OCI-LY1 (cell line): Measurements from ENCODE around the gene DICER1.

Experiments used
- H2AFZ ChIP-seq: fragments of 200-600 bp; sonication (generic), shearing (Covaris generic); 2 replicates; pipeline ENCODE4 v1.6.0; 2014; ENCODE audit warnings: antibody characterized with exemption, mild to moderate bottlenecking, low read length
- H3F3A ChIP-seq: fragments of 200-600 bp; sonication (generic), shearing (Covaris generic); 2 replicates; pipeline ENCODE4 v1.6.0; 2014; ENCODE audit warnings: mild to moderate bottlenecking, antibody characterized with exemption, low read length, moderate library complexity; ENCODE audit not compliant: insufficient read depth
- H3K27ac ChIP-seq: fragments of 200-600 bp; sonication (generic); 2 replicates; pipeline ENCODE4 v1.5.1; 2014; ENCODE audit warnings: low read length, mixed run types, mild to moderate bottlenecking, low read depth; ENCODE audit not compliant: poor library complexity, severe bottlenecking
- H3K27me3 ChIP-seq: fragments of 200-600 bp; sonication (generic); 2 replicates; pipeline ENCODE4 v1.6.0; 2014; ENCODE audit warnings: antibody characterized with exemption, mild to moderate bottlenecking, low read length, moderate library complexity; ENCODE audit not compliant: insufficient read depth
- H3K36me3 ChIP-seq: fragments of 200-600 bp; sonication (generic); 2 replicates; pipeline ENCODE4 v1.6.1; 2014; ENCODE audit warnings: mild to moderate bottlenecking, antibody characterized with exemption, low read length, moderate library complexity, mixed read lengths; ENCODE audit not compliant: insufficient read depth
- H3K4me1 ChIP-seq: fragments of 200-600 bp; sonication (generic); 2 replicates; pipeline ENCODE4 v1.5.1; 2014; ENCODE audit warnings: mild to moderate bottlenecking, low read length, moderate library complexity; ENCODE audit not compliant: insufficient read depth, severe bottlenecking
- H3K4me2 ChIP-seq: fragments of 200-600 bp; sonication (generic), shearing (Covaris generic); 2 replicates; pipeline ENCODE4 v1.6.1; 2014; ENCODE audit warnings: low read length
- H3K4me3 ChIP-seq: fragments of 200-600 bp; sonication (generic); 2 replicates; pipeline ENCODE4 v1.5.1; 2014; ENCODE audit warnings: low read length, low read depth, mild to moderate bottlenecking, mixed read lengths; ENCODE audit not compliant: poor library complexity, severe bottlenecking
- H3K79me2 ChIP-seq: fragments of 200-600 bp; shearing (Covaris generic); 2 replicates; pipeline ENCODE4 v1.6.1; 2016; ENCODE audit warnings: mixed run types, low read length, mixed read lengths; ENCODE audit not compliant: insufficient read depth
- H3K9ac ChIP-seq: fragments of 200-600 bp; sonication (generic), shearing (Covaris generic); 2 replicates; pipeline ENCODE4 v1.6.1; 2014; ENCODE audit warnings: mild to moderate bottlenecking, low read length, mixed read lengths
- H3K9me2 ChIP-seq: fragments of 200-600 bp; sonication (generic), shearing (Covaris generic); 2 replicates; pipeline ENCODE4 v1.6.1; 2014; ENCODE audit warnings: low read depth, mild to moderate bottlenecking, low read length, mixed read lengths
- H3K9me3 ChIP-seq: fragments of 200-600 bp; shearing (Covaris generic); 2 replicates; pipeline ENCODE4 v1.6.1; 2014; ENCODE audit warnings: low read length, mixed read lengths
- H4K20me1 ChIP-seq: fragments of 200-600 bp; sonication (generic), shearing (Covaris generic); 2 replicates; pipeline ENCODE4 v1.6.0; 2016; ENCODE audit warnings: mild to moderate bottlenecking, low read length; ENCODE audit not compliant: insufficient read depth
- CTCF ChIP-seq: fragments of 200-600 bp; sonication (generic), shearing (Covaris generic); IDR thresholded peaks from 2 replicates; pipeline ENCODE4 v1.5.1; 2017; ENCODE audit warnings: mild to moderate bottlenecking, antibody characterized with exemption, low read length, moderate library complexity, mixed read lengths
- EZH2 ChIP-seq: fragments of 200-600 bp; sonication (generic), shearing (Covaris generic); IDR thresholded peaks from 2 replicates; pipeline ENCODE4 v1.8.0; 2017; ENCODE audit warnings: borderline replicate concordance, mixed run types, mild to moderate bottlenecking, antibody characterized with exemption, low read length, moderate library complexity, mixed read lengths

DICER1 gene

GRCh38 chr14:95134304-95134933, 22.9 kb downstream of the DICER1 start:
- H3K9me2 ChIP-seq, result no peaks in the 10 kb centered on the region
- no peaks in the 10 kb centered on the region for H3F3A ChIP-seq
- H3K4me3 ChIP-seq, result no peak overlapping the region
- H3K4me2 ChIP-seq, result no peak overlapping the region
- TF ChIP-seq CTCF, result no peak
- TF ChIP-seq EZH2, result no peak
- H4K20me1 ChIP-seq, result no peaks in the 10 kb centered on the region
- H3K79me2 ChIP-seq, result no peaks in the 10 kb centered on the region
- H3K27me3 ChIP-seq, result no peaks in the 10 kb centered on the region
- no peaks in the 10 kb centered on the region for H3K9me3 ChIP-seq
- no peak overlapping the region for H3K27ac ChIP-seq
- H3K36me3 ChIP-seq, result peaks cover 40% of the 10 kb centered on the region
- H3K4me1 ChIP-seq, result peaks cover 15% of the 10 kb centered on the region
- no peak overlapping the region for H2AFZ ChIP-seq
- H3K9ac ChIP-seq, result no peak overlapping the region

- H3K9me3 ChIP-seq, result no peaks in the 10 kb centered on the region
- no peak overlapping the region for H3K4me2 ChIP-seq
- no peaks in the 10 kb centered on the region for H3K27me3 ChIP-seq
- H3K4me1 ChIP-seq, result peaks cover 15% of the 10 kb centered on the region
- H3K9me2 ChIP-seq, result no peaks in the 10 kb centered on the region
- H4K20me1 ChIP-seq, result no peaks in the 10 kb centered on the region
- H2AFZ ChIP-seq, result no peak overlapping the region
- H3K27ac ChIP-seq, result no peak overlapping the region
- no peak for TF ChIP-seq EZH2
- TF ChIP-seq CTCF, result no peak
- no peaks in the 10 kb centered on the region for H3F3A ChIP-seq
- no peaks in the 10 kb centered on the region for H3K79me2 ChIP-seq
- no peak overlapping the region for H3K4me3 ChIP-seq
- no peak overlapping the region for H3K9ac ChIP-seq
- peaks cover 50% of the 10 kb centered on the region for H3K36me3 ChIP-seq
These were observed 24.0 kb downstream of the DICER1 start for GRCh38 chr14:95133282-95133681.

GRCh38 chr14:95132760-95133159, 24.6 kb downstream of the DICER1 start:
- no peaks in the 10 kb centered on the region for H3K9me2 ChIP-seq
- TF ChIP-seq CTCF (no peak), EZH2 (no peak)
- no peak overlapping the region for H2AFZ ChIP-seq

More at GRCh38 chr14:95132760-95133159, 24.6 kb downstream of the DICER1 start:
- Histone ChIP-seq H3K27ac (no peak overlapping the region), H3K79me2 (no peaks in the 10 kb centered on the region), H3K4me2 (no peak overlapping the region), H3F3A (no peaks in the 10 kb centered on the region), H3K9me3 (no peaks in the 10 kb centered on the region), H3K9ac (no peak overlapping the region), H3K4me1 (peaks cover 15% of the 10 kb centered on the region), H4K20me1 (no peaks in the 10 kb centered on the region), H3K4me3 (no peak overlapping the region), H3K36me3 (peaks cover 50% of the 10 kb centered on the region), H3K27me3 (no peaks in the 10 kb centered on the region)
